Muscle of back (tissue), 11 donors: ENCODE data around the gene KRTAP10-10. TPM values are rescaled to one million over a fixed set of nuclear protein-coding genes. Genes with fewer than 3 reads are reported as not detected.
"Not testable (repeated sequence)": the region's sequence is repeated elsewhere in the genome, so short reads cannot be mapped to it uniquely, and the experiment has no call there.

Experiments used
- DNase-seq, 3 donors: peaks; one replicate each; pipeline versions ENCODE4 v3.0.0 to v3.0.0-alpha.2; 2013
- polyA plus RNA-seq, 10 donors: library from polyadenylated mRNA; unstranded; fragments of 120-200 nt; gene quantifications; one replicate each; pipeline ENCODE4 v1.2.1, GENCODE V29; 2013; ENCODE audit not compliant: insufficient read length in 10 of 10

Gene KRTAP10-10
- polyA plus RNA-seq, 10 donors = not detected

GRCh38 chr21:44601596-44602462, 35.3 kb upstream of the KRTAP10-10 start:
- DNase-seq = no peak

GRCh38 chr21:44602463-44602850, 34.7 kb upstream of the KRTAP10-10 start:
- no peak for DNase-seq

- DNase-seq = no peak
These were observed 33.9 kb upstream of the KRTAP10-10 start for GRCh38 chr21:44603109-44603875.

GRCh38 chr21:44603911-44604310, 33.2 kb upstream of the KRTAP10-10 start:
- DNase-seq = no peak

GRCh38 chr21:44606495-44606894, 30.7 kb upstream of the KRTAP10-10 start:
- no peak for DNase-seq

- no peak for DNase-seq
These were observed 28.0 kb upstream of the KRTAP10-10 start for GRCh38 chr21:44609193-44609592.

- DNase-seq = not testable (repeated sequence)
These were observed 26.9 kb upstream of the KRTAP10-10 start for GRCh38 chr21:44610157-44610843.

GRCh38 chr21:44611551-44611950, 25.6 kb upstream of the KRTAP10-10 start:
- no peak for DNase-seq

GRCh38 chr21:44612029-44612486, 25.1 kb upstream of the KRTAP10-10 start, which contains the start of gene KRTAP10-8:
KRTAP10-8 (plus strand) TSS chr21:44612079; CDS start chr21:44612101, 22 bp downstream.
- DNase-seq = no peak

GRCh38 chr21:44612669-44613229, 24.4 kb upstream of the KRTAP10-10 start:
- DNase-seq = no peak

GRCh38 chr21:44613386-44614155, 23.6 kb upstream of the KRTAP10-10 start:
- no peak for DNase-seq

- no peak for DNase-seq
These were observed 23.0 kb upstream of the KRTAP10-10 start for GRCh38 chr21:44614161-44614631.

GRCh38 chr21:44614961-44615391, 22.2 kb upstream of the KRTAP10-10 start:
- DNase-seq = no peak

GRCh38 chr21:44615466-44615865, 21.7 kb upstream of the KRTAP10-10 start:
- DNase-seq = no peak

GRCh38 chr21:44615911-44616590, 21.1 kb upstream of the KRTAP10-10 start:
- no peak for DNase-seq

- DNase-seq = no peak
These were observed 20.6 kb upstream of the KRTAP10-10 start for GRCh38 chr21:44616591-44616926.

- no peak for DNase-seq
These were observed 20.1 kb upstream of the KRTAP10-10 start for GRCh38 chr21:44617071-44617501.

GRCh38 chr21:44618504-44618903, 18.7 kb upstream of the KRTAP10-10 start:
- DNase-seq = no peak

- DNase-seq = no peak
These were observed 18.2 kb upstream of the KRTAP10-10 start for GRCh38 chr21:44618909-44619308.

GRCh38 chr21:44619886-44620285, 17.3 kb upstream of the KRTAP10-10 start:
- no peak for DNase-seq
